GM21447 (cell line): Measurements from ENCODE around the gene ACER1.

Experiments
- ATAC-seq: cut with Tn5 transposase; IDR thresholded peaks from one replicate; pipeline ENCODE4 v1.9.1; 2021; ENCODE audit not compliant: unreplicated experiment

The ACER1 gene

DNA sequence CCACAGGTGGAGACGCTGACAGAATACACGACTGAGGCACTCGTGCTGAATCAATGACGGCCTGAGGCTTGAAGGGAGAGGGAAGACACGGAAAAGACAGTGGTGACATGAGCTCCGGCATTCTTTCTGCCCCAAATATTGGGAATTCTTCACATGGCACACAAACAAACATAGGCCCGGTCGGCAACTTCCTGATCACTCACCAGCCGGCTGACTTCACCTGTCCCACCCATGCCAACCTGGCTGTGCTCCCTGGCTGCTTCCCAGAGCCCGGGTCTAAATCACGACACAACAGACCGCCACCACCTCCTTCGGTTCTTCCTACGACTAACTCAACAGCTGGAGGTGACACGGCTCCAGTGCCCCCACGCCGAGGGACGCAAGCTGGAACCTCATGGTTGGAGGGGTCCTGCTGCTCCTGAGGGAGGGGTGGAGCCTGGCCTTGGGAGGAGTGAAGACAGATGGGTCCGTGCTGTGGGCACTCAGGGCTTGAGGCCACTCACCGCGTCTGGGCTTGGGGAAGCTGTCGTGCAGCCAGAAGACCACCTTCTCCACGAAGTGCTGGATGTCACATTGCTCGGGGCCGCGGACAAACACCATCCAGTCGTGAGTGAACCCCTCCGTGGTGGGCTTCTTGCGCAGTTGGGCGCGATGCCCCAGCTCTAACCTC, 63.2 kb downstream of the ACER1 start:
- no peak for ATAC-seq

DNA sequence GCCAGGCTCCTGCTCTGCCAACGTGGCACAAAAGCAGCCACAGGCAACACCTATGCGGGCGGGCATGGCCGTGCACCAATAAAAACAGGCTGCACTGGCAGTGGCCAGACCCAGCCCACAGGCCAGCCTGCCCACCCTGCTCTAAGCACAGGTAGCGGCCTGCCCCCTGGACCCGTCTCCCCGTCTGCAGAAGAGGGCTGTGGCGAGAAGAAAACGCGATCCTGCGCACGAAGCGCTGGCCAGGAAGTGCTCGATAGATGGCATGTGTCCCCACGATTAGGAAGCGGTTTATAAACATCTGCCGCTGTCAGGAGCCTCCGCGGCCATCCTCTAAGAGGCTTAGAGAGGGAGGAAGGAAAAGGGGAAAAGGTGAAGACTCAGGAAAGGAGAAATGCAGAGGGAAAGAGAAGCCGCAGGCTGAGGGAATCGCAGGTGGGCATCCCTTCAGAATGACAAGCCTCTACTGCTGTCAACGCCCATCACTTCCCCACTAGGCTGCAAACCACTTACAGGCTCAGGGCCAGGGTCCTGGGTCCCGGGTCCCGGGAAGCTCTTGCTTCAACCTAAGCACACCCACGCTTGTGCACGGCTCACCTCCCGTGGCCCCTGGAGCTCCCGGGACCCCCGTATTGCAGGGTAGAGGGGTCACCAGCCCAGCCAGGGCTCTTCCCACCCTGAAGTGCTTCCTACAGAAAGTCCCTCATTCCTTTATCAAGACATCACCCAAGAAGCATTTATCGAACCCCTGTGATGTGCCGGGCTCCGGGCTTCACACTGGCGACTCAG, 64.1 kb downstream of the ACER1 start:
- ATAC-seq: no peak

DNA sequence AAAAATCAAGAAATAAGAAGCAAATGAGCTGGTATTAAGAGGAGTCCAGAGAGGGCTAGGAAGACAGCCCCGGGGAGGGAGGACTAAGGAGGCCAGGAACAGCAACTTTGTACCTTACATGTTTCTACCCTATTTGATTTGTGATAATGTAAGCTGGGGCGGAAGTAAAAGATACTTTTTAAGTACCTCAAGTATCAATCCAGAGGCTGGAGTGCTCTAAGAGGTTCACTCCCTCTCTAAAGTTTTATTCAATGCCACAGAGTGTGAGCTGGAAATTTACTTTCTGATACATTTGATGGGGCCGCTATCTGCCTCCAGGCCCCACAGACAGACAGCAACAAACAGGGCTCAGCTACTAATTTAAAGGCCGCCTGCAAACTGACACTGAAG, 65.0 kb downstream of the ACER1 start:
- no peak for ATAC-seq

DNA sequence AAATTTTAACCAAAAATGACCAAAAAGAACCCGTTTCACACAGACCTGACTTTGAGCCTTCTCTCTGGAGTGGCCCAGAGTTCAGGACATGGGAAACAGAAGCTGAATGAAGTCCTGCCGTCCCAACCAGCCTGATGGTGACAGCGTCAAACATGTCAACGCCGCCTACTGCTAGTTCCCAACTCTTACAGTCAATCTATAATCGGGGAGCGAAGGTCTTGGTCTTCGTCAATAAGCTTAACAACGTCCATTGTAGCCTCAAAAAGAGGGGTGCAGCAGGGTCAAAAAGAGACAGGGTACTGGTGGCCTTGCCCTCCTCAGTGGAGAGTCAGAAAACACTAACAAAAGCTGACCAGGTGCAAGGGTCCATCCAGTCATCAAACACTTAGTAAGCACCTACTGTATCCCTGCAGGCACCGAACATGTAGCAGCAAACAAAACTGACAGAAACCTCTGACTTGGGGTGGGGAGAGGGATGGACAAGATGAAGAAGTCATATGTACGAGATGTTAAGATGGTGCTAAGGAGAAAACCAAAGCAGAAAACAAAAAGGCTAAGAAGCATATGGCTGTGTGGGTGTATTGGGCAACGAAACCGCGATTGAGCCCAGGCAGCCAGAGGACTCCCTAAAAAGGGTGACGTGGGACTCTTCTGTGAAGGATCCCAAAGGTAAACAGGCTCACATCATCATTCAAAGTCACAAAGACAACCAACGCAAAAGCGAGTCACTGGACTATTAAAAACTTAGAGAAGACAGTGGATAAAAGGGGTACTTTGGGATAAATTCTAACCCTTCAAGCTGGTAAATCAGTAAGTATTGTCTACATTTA, 65.6 kb downstream of the ACER1 start:
- no peak for ATAC-seq

DNA sequence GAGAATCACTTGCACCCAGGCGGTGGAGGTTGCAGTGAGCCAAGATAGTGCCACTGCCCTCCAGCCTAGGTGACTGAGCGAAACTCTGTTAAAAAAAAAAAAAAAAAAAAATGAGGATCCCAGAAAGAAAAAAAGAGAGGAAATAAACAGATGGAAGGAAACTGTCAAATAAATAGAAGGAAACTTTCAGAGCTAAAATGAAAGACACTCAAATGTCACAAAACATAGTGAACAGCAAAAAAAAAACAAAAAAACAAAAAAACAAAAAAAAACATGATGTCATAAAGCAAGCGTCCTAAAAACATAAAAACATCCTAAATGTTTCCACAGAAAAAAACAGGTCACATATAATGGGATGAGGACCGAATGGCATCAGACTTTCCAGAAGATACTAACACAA, 68.6 kb downstream of the ACER1 start:
- ATAC-seq: no peak

DNA sequence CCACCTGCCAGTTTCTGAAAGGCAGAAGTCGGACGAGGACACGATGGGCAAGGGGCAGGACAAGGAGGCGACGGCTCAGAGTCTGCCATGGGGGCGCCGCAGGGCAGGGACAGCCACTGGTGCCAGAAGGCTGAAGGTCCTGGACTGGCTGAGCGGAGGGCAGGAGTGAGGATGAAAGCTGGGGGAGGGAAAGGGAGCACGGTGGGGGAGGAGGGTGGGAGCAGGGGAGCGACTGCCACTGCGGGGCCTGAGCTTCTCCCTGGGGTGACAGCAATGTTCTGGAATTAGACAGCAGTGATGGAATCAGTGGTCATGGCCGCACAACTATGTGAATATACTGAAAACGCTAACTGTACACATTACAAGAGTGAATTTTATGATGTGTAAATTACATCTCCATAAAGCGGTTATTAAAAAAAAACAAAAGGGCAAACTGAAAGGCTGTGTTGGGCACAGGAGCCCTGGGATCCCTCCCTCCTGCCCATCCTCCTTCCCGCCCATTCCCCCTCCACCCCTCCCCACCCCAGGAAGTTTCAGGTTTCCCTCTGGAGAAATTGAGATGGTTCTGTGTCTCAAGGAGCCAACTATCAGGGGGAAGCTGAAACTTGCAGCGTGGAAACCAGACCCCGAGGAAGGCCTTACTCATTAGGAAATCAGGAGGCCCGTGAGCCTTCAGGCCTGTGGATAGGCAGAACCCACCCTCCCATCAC, 69.5 kb downstream of the ACER1 start:
- ATAC-seq: no peak

DNA sequence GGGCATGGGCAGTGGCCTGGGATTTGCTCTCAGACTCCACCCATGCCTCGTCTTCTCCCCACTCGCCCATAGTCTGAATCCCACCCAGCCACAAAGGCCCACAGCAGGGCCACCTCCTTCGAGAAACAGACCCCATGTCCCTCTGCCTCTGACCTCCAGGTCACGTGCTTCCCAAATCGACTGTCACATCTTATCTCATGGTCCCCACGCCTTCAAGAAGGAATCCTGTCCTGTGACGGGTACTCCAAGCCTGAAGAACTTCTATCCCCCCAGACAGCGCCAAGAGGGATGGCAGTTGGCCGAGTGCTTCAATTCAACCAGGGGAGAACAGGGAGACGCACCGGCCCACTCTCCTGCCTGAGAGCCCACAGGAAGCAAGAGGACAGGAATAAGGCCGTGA, 70.1 kb downstream of the ACER1 start:
- no peak for ATAC-seq

DNA sequence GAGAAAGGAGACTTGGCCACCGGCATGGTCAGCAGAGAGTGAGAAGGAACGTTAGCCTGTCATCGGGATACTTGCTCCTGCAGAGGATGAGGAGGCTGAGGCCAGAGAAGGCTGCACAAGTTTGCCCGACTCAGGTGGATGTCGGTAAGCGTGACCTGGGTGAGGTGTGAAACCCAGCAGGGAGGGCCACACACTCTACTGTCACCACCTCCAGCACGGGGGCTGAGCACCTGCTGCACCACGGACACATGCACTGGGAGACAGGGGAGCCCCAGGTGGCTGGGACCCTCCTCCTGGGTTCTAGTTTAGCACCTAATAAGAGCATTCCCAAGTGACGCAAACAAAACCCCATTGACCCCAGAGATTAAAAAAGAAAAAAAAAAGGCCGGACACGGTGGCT, 70.9 kb downstream of the ACER1 start:
- no peak for ATAC-seq

DNA sequence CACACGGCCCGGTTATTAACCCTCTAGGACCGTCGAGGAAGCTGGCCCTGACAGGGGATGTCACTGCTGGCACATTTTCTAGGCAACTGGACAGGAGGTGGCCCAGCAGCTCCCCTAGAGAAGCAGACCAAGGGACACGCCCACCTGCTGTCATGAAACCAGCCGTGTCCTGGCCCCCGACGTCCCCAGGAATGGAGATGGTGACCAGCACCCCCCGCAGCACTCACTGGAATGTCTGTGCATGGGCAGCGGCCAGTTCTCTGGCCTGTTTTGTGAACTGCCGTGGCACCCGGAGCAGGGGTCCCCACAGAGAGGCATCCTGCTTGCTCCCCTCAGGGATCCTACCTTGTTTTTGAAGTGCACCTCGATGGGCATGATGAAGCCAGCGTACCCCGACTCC, 71.5 kb downstream of the ACER1 start:
- ATAC-seq: no peak

DNA sequence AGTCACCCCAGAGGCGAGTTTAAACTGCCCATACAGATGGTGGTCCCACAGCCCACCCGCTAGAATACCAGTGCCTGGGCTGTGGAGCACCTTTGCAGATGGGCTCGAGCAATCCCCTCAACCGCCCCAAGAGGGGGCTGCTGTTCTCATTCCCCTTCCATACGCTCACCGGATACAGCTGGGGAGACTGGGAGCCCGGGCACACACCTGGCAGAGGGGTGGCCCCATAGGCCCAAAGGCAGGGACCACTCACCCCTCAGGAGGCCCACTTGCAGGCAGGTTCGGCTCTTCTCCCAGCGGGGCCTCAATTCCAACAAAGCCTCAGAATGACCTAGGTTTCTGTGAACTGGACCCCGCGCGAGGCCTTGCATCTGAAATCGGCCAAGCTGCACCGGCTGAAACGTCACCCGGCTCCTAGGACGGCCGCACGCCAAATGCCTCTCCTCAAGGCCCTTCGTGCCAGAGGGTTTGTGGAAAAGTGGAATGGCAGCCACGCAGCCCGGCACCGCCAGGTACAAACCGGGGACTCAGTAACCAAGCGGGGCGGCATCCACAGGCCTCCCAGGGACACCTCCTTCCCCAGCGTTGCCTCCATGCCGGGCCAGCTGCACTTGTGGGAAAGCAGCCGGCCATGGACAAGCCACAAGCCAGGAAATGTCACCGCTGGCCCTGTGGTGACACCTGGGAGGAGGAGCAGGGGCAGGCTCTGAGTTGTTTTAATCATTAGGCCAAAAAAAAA, 72.3 kb downstream of the ACER1 start:
- ATAC-seq: no peak

DNA sequence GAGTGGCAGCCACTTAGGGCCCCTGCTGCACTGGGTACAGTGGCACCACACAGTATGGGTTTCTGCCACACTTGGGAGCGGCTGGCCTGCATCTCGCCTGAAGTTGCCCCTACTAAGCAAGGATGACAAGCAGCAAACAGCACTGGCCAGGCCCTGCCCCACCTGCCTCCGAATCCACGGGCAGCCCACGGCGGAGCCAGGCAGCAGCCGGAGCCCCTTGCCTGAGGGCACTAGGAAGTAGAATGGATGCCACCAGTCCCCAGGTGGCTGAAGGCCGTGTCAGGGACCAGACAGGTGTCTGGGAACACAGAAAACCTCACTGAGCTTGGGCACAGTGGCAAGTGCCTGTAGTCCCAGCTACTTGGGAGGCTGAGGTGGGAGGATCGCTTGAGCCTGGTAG, 73.0 kb downstream of the ACER1 start:
- no peak for ATAC-seq

DNA sequence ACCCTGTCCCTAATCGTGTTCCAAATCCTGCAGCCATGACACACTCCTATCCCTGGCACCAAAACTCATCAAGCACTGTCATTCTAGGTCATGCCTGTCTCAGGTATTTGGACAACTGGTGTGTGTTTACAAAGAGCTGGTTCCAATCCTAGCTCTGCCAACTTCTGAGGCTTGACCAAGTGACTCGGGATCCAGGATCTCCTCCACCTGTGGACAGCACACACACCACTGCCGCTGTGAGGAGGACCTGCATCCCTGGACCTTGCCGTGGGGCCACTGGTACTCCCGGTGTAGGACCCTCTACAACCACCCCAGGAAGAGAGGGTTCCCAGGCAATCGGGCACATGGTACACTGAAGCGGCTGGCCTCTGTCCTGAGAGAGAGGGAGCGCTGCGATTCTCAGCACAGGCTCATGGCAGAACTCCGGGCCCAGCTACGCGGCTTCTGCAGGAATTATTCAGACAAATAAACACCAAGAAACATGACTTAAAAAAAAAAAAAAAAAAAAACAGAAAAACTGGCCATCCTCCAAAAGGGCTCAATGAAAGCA, 74.0 kb downstream of the ACER1 start:
- ATAC-seq: no peak

DNA sequence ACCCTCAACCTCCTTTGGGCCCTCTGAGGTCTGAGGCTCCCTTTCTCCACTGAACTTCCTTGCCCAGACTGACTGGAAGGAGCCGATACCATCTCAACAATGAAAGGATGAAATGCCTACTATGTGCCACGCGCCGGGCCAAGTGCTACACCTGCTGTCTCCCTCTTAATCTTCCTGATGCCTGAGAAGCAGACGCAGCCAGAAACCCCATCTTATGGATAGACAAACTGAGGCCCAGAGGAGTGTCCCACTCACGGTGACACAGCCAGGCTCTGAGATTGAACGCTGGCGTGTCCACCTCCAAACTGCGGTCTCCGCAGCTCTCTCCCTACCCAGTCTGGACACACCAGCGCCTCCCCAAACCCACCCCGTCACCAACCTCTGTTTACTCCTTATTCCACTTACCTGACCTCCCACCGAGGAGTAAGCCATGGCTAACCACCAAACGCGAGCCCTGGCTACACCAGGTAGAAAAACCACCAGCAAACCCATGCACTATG, 74.5 kb downstream of the ACER1 start:
- no peak for ATAC-seq
